Measurements from ENCODE around the gene FER1L5. TPM values are rescaled to one million over a fixed set of nuclear protein-coding genes. Genes with fewer than 3 reads are reported as not detected.

The FER1L5 gene
- not detected for total RNA-seq

GRCh38 chr2:96642564-96643360, at the start of gene FER1L5:
TSS of gene FER1L5 (plus strand) at chr2:96642764. CDS start at chr2:96642837, 73 bp downstream.
- CTCF ChIA-PET = interaction anchor here (1.0 to 1.1 kb wide), 2 partner anchors 97 to 158 kb away, joined by 3 read pairs; partner anchors contain the start of gene LMAN2L
- POLR2A ChIA-PET = no interaction called here

GRCh38 chr2:96594282-96594681, 48.3 kb upstream of the FER1L5 start:
- POLR2A ChIA-PET = interaction anchor here (0.6 kb wide), 1 partner anchor 68 kb away, joined by 3 read pairs; no protein-coding TSS in a partner anchor
- CTCF ChIA-PET = interaction anchor here (0.9 to 1.6 kb wide), 2 partner anchors 10 to 15 kb away, joined by 4 to 5 read pairs; no protein-coding TSS in a partner anchor

GRCh38 chr2:96594691-96595152, 47.8 kb upstream of the FER1L5 start:
- ChIA-PET POLR2A (interaction anchor here (0.6 kb wide), 1 partner anchor 69 kb away, joined by 3 read pairs; no protein-coding TSS in a partner anchor), CTCF (interaction anchor here (0.9 kb wide), 1 partner anchor 9 kb away, joined by 5 read pairs; no protein-coding TSS in a partner anchor)

- ChIA-PET CTCF (no interaction called here), POLR2A (no interaction called here)
These were observed 46.0 kb upstream of the FER1L5 start for GRCh38 chr2:96596596-96596995.

GRCh38 chr2:96599941-96600340, 42.6 kb upstream of the FER1L5 start:
- ChIA-PET CTCF (no interaction called here), POLR2A (no interaction called here)

GRCh38 chr2:96601382-96602292, 40.9 kb upstream of the FER1L5 start:
- ChIA-PET POLR2A (interaction anchor here (0.5 kb wide), 1 partner anchor 134 kb away, joined by 3 read pairs; no protein-coding TSS in a partner anchor), CTCF (interaction anchor here (0.9 to 1.6 kb wide), 4 partner anchors 11 to 199 kb away, joined by 3 to 4 read pairs (median 3); no protein-coding TSS in a partner anchor)

GRCh38 chr2:96602330-96602823, 40.2 kb upstream of the FER1L5 start:
- ChIA-PET POLR2A (no interaction called here), CTCF (interaction anchor here (0.9 to 1.6 kb wide), 4 partner anchors 12 to 198 kb away, joined by 3 to 4 read pairs (median 3); no protein-coding TSS in a partner anchor)

GRCh38 chr2:96604104-96604503, 38.5 kb upstream of the FER1L5 start:
- CTCF ChIA-PET = interaction anchor here (2.1 kb wide), 1 partner anchor 10 kb away, joined by 5 read pairs; no protein-coding TSS in a partner anchor
- POLR2A ChIA-PET = no interaction called here

GRCh38 chr2:96608469-96609455, 33.8 kb upstream of the FER1L5 start:
- ChIA-PET POLR2A (no interaction called here), CTCF (no interaction called here)

GRCh38 chr2:96616128-96616527, 26.4 kb upstream of the FER1L5 start:
- POLR2A ChIA-PET = no interaction called here
- CTCF ChIA-PET = no interaction called here

- CTCF ChIA-PET = no interaction called here
- POLR2A ChIA-PET = no interaction called here
These were observed 26.0 kb upstream of the FER1L5 start for GRCh38 chr2:96616535-96616934.

GRCh38 chr2:96617012-96617411, 25.6 kb upstream of the FER1L5 start:
- POLR2A ChIA-PET = interaction anchor here (0.6 to 1.0 kb wide), 5 partner anchors 20 to 335 kb away, joined by 3 to 7 read pairs (median 4); no protein-coding TSS in a partner anchor
- CTCF ChIA-PET = interaction anchor here (0.6 kb wide), 1 partner anchor 479 kb away, joined by 3 read pairs; no protein-coding TSS in a partner anchor

GRCh38 chr2:96618596-96619283, 23.8 kb upstream of the FER1L5 start:
- POLR2A ChIA-PET = no interaction called here
- CTCF ChIA-PET = interaction anchor here (1.0 kb wide), 1 partner anchor 65 kb away, joined by 4 read pairs; no protein-coding TSS in a partner anchor

- POLR2A ChIA-PET = no interaction called here
- CTCF ChIA-PET = no interaction called here
These were observed 20.0 kb upstream of the FER1L5 start for GRCh38 chr2:96622544-96622943.

GRCh38 chr2:96623116-96623515, 19.4 kb upstream of the FER1L5 start:
- ChIA-PET POLR2A (no interaction called here), CTCF (no interaction called here)

GRCh38 chr2:96625571-96626552, 16.7 kb upstream of the FER1L5 start:
- POLR2A ChIA-PET = no interaction called here
- CTCF ChIA-PET = interaction anchor here (1.3 kb wide), 1 partner anchor 23 kb away, joined by 3 read pairs; no protein-coding TSS in a partner anchor

GRCh38 chr2:96626553-96626942, 16.0 kb upstream of the FER1L5 start:
- POLR2A ChIA-PET = no interaction called here
- CTCF ChIA-PET = interaction anchor here (1.3 kb wide), 1 partner anchor 24 kb away, joined by 3 read pairs; no protein-coding TSS in a partner anchor
